KG1 (cell line): Measurements from ENCODE around the gene KRTAP23-1.

Experiments used
- DNase-seq: peaks from one replicate; lab custom pipeline; 2025; lab: John Stamatoyannopoulos, UW

The KRTAP23-1 gene

GRCh38 chr21:30306884-30307283, 41.5 kb downstream of the KRTAP23-1 start:
- no peak for DNase-seq

DNA sequence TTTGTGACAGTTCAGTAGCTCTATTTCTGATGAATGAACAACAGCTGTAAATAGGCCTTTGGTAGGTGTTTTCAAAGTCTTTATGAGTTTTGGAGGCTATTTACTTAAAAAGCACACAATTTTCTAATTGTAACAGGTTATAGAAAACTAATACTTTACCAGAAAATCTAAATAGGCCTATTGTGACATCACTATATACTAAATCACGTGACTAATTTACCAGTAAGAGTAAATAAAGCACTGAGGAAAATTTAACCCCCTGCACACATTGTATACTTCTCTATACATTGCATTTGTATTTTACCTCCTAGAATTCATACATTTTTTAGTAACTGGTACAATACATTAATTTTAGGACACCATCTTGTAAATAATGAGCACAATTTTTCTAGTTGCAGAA, 43.3 kb downstream of the KRTAP23-1 start:
- DNase-seq, result no peak
